Liver (tissue), 9 donors: ENCODE data around the gene HIF3A. TPM values are rescaled to one million over a fixed set of nuclear protein-coding genes. Genes with fewer than 3 reads are reported as not detected.

Experiments used
- DNase-seq: peaks from one replicate; pipeline ENCODE4 v3.0.0-alpha.2; 2017; ENCODE audit warnings: low spot score
- H3K27ac ChIP-seq, 2 donors: one replicate each; pipeline ENCODE4 v1.7.0; 2013; ENCODE audit warnings: inconsistent platforms in 2 of 2, low read length in 2 of 2, control low read depth in 1 of 2, low read depth in 1 of 2, mild to moderate bottlenecking in 1 of 2
- H3K27me3 ChIP-seq, 4 donors: one replicate each; pipeline versions ENCODE4 v1.6.1 to v1.7.0; 2013; ENCODE audit warnings: low read length in 3 of 4, inconsistent platforms in 1 of 4, mild to moderate bottlenecking in 1 of 4, moderate library complexity in 1 of 4; ENCODE audit not compliant: control insufficient read depth in 4 of 4, insufficient read depth in 4 of 4
- H3K36me3 ChIP-seq, 4 donors: one replicate each; pipeline versions ENCODE4 v1.6.1 to v1.7.0; 2013; ENCODE audit warnings: low read length in 3 of 4, mild to moderate bottlenecking in 3 of 4, low read depth in 1 of 4, moderate library complexity in 1 of 4; ENCODE audit not compliant: control insufficient read depth in 4 of 4, insufficient read depth in 3 of 4
- H3K4me1 ChIP-seq, 4 donors: one replicate each; pipeline versions ENCODE4 v1.6.1 to v1.7.0; 2013; ENCODE audit warnings: low read length in 3 of 4, mild to moderate bottlenecking in 3 of 4, moderate library complexity in 1 of 4; ENCODE audit not compliant: control insufficient read depth in 4 of 4, insufficient read depth in 4 of 4
- H3K4me3 ChIP-seq, 3 donors: one replicate each; pipeline versions ENCODE4 v1.6.1 to v1.7.0; 2013; ENCODE audit warnings: low read length in 3 of 3, control low read depth in 1 of 3, low read depth in 1 of 3, mild to moderate bottlenecking in 1 of 3
- H3K9ac ChIP-seq, 2 donors: one replicate each; pipeline ENCODE4 v1.7.0; 2013; ENCODE audit warnings: low read length in 2 of 2, mild to moderate bottlenecking in 2 of 2, moderate library complexity in 2 of 2, control low read depth in 1 of 2, low read depth in 1 of 2
- H3K9me3 ChIP-seq, 4 donors: one replicate each; pipeline versions ENCODE4 v1.6.1 to v1.7.0; 2013; ENCODE audit warnings: low read length in 3 of 4; ENCODE audit not compliant: control insufficient read depth in 4 of 4
- CTCF ChIP-seq: fragments of 150-350 bp; IDR thresholded peaks from 2 replicates; pipeline ENCODE4 v1.5.1; 2017; ENCODE audit warnings: improper control_type of control experiment, low read depth, low read length; ENCODE audit not compliant: missing input control
- EGR1 ChIP-seq, 2 donors: IDR thresholded peaks; 2 replicates each; pipeline ENCODE4 v1.6.1; 2016 to 2018; ENCODE audit warnings: antibody characterized with exemption in 2 of 2, low read depth in 2 of 2
- FOXA1 ChIP-seq: IDR thresholded peaks from 2 replicates; pipeline ENCODE4 v1.6.1; 2016; ENCODE audit warnings: antibody characterized with exemption
- FOXA2 ChIP-seq: IDR thresholded peaks from 2 replicates; pipeline ENCODE4 v1.6.1; 2016; ENCODE audit warnings: antibody characterized with exemption
- GABPA ChIP-seq, 2 donors: IDR thresholded peaks in 1 of 2; conservative IDR thresholded peaks in 1 of 2; 2 replicates each; pipeline ENCODE4 v1.6.1; 2016; ENCODE audit warnings: antibody characterized with exemption in 2 of 2, mild to moderate bottlenecking in 1 of 2, moderate library complexity in 1 of 2
- HNF4A ChIP-seq, 2 donors: conservative IDR thresholded peaks; 2 replicates each; pipeline ENCODE4 v1.6.1; 2016; ENCODE audit warnings: antibody characterized with exemption in 2 of 2, mild to moderate bottlenecking in 2 of 2
- HNF4G ChIP-seq: IDR thresholded peaks from 2 replicates; pipeline ENCODE4 v1.6.1; 2016; ENCODE audit warnings: antibody characterized with exemption
- JUND ChIP-seq, 2 donors: IDR thresholded peaks; 2 replicates each; pipeline ENCODE4 v1.6.1; 2016; ENCODE audit warnings: antibody characterized with exemption in 2 of 2
- RAD21 ChIP-seq, 2 donors: IDR thresholded peaks; 2 replicates each; pipeline ENCODE4 v1.6.1; 2016; ENCODE audit warnings: antibody characterized with exemption in 2 of 2, mild to moderate bottlenecking in 2 of 2
- REST ChIP-seq: IDR thresholded peaks from 2 replicates; pipeline ENCODE4 v1.6.1; 2016; ENCODE audit warnings: antibody characterized with exemption, mild to moderate bottlenecking
- SP1 ChIP-seq: IDR thresholded peaks from 2 replicates; pipeline ENCODE4 v1.6.1; 2018; ENCODE audit warnings: antibody characterized with exemption, mild to moderate bottlenecking
- TAF1 ChIP-seq: conservative IDR thresholded peaks from 2 replicates; pipeline ENCODE4 v1.6.1; 2016; ENCODE audit warnings: antibody characterized with exemption, mild to moderate bottlenecking
- YY1 ChIP-seq: IDR thresholded peaks from 2 replicates; pipeline ENCODE4 v1.6.1; 2016; ENCODE audit warnings: antibody characterized with exemption, mild to moderate bottlenecking
- ZBTB33 ChIP-seq: IDR thresholded peaks from 2 replicates; pipeline ENCODE4 v1.6.1; 2016; ENCODE audit warnings: antibody characterized with exemption
- WGBS: extraction: QIAGEN DNeasy Blood & Tissue Kit; methylation state at CpG from one replicate; pipeline ENCODE4 v1.1.7; 2013; 5-methylcytosine and 5-hydroxymethylcytosine counted together
- polyA plus RNA-seq, 2 donors: library from polyadenylated mRNA; stranded (reverse) in 1 of 2; unstranded in 1 of 2; fragments of 200-250 nt in 1 of 2; fragments of >200 nt in 1 of 2; fragmentation: Nextera tagmentation in 1 of 2; extraction: Ambion mirVana in 1 of 2; gene quantifications; one replicate each; pipeline versions ENCODE4 v1.2.1 to v1.2.3, GENCODE V29; 2013 to 2015
- total RNA-seq, 2 donors: library from RNA; depleted of rRNA; stranded (reverse); fragments of >200 nt; gene quantifications; one replicate each; pipeline ENCODE4 v1.2.3, GENCODE V29; 2014
- TF ChIP-seq, protein P1 (sequence below): IDR thresholded peaks from 2 replicates; pipeline ENCODE4 v1.6.1; 2016; ENCODE audit warnings: antibody characterized with exemption
- donor health status: healthy.
- donor health status: healthy.
- donor health status: healthy.
- donor health status: healthy.
- donor health status: healthy.

HIF3A gene
- total and polyA plus RNA-seq, 4 donors: 2.2 to 20.5 (median 6.8) TPM

- Histone ChIP-seq H3K4me1 (peaks cover 10 to 45% (median 33%) of the 10 kb centered on the region in 4 donors), H3K27me3 (no peaks in the 10 kb centered on the region), H3K9ac (peak overlapping the region in 1 of 2 donors; percentile 36), H3K4me3 (peak overlapping the region; percentile 87 to 93 (median 92)), H3K36me3 (no peaks in the 10 kb centered on the region), H3K27ac (peak overlapping the region; percentile 81 to 83), H3K9me3 (no peaks in the 10 kb centered on the region)
- TF ChIP-seq JUND (IDR thresholded peaks at IDR 0.05): no peak
- TF ChIP-seq, protein P1, sequence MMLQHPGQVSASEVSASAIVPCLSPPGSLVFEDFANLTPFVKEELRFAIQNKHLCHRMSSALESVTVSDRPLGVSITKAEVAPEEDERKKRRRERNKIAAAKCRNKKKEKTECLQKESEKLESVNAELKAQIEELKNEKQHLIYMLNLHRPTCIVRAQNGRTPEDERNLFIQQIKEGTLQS: no peak
- TF ChIP-seq YY1: no peak
- TF ChIP-seq SP1: no peak
- TF ChIP-seq REST: no peak
- no peak for TF ChIP-seq FOXA2
- TF ChIP-seq FOXA1: no peak
- no peak for TF ChIP-seq TAF1
- TF ChIP-seq GABPA (IDR thresholded peaks at IDR 0.05 in 1 of 2, conservative IDR thresholded peaks at IDR 0.05 in 1 of 2): no peak
- TF ChIP-seq EGR1 (IDR thresholded peaks at IDR 0.05; ENCODE audit: low read depth in 2 of 2): no peak
- no peak for TF ChIP-seq HNF4A (conservative IDR thresholded peaks at IDR 0.05)
- no peak for TF ChIP-seq CTCF
- TF ChIP-seq ZBTB33: no peak
- no peak for DNase-seq
- 3% methylated on average over 3 of the region's 3 CpGs for WGBS
Observed at GRCh38 chr19:46347572-46347883, 50.7 kb downstream of the HIF3A start.

DNA sequence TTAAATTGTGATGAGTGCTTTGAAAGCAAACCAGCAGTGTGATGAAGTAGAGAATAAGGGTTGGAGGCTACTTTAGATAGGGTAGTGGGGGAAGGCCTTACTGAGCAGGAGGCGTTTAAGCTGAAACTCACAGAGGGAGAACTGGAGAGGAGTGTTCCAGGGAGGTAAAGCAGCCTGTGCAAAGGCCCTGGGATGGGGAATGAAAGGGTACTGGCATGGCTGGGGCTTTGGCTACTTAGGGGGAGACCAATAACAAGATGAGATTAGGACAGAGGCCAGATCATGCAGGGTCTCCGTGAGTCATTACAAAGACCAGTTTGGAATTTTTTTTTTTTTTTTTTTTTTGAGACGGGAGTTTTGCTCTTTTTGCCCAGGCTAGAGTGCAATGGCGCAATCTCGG lies 51.1 kb downstream of the HIF3A start:
- Histone ChIP-seq H3K27me3 (no peaks in the 10 kb centered on the region), H3K27ac (no peak overlapping the region), H3K36me3 (no peaks in the 10 kb centered on the region), H3K4me3 (peak overlapping the region in 2 of 3 donors; percentile 87 to 92), H3K9me3 (no peaks in the 10 kb centered on the region), H3K9ac (no peak overlapping the region), H3K4me1 (peaks cover 10 to 48% (median 35%) of the 10 kb centered on the region in 4 donors)
- DNase-seq: no peak
- 77% methylated on average over 5 of the region's 5 CpGs for WGBS
- TF ChIP-seq FOXA2: no peak
- TF ChIP-seq FOXA1: no peak
- TF ChIP-seq JUND (IDR thresholded peaks at IDR 0.05): no peak
- no peak for TF ChIP-seq YY1
- no peak for TF ChIP-seq HNF4G
- TF ChIP-seq HNF4A (conservative IDR thresholded peaks at IDR 0.05): no peak
- TF ChIP-seq RAD21 (IDR thresholded peaks at IDR 0.05): no peak
- TF ChIP-seq GABPA (IDR thresholded peaks at IDR 0.05 in 1 of 2, conservative IDR thresholded peaks at IDR 0.05 in 1 of 2): no peak
